ENCODE measurements around the gene TERB1. TPM values are rescaled to one million over a fixed set of nuclear protein-coding genes. Genes with fewer than 3 reads are reported as not detected.
A peak's percentile ranks its signal among the peaks of the same experiment; 100 is the strongest.

The TERB1 gene
- total and polyA plus RNA-seq, 2 of the 13 experiments (the other 11 are each of a cell fraction or from before 2014, with no cell fraction given), result not detected

GRCh38 chr16:66751303-66751991, 49.9 kb downstream of the TERB1 start, which contains the start of gene DYNC1LI2 (continued):
- TF ChIP-seq ZBTB40 (IDR thresholded peaks at IDR 0.05) (no peak), ZBTB40 (CRISPR knock-in tag; IDR thresholded peaks at IDR 0.05) (no peak; the same call in 1 of the 2 replicates), KMT2A (CRISPR knock-in tag; IDR thresholded peaks at IDR 0.05) (peak; percentile 51), ZNF24 (IDR thresholded peaks at IDR 0.05) (no peak), ZNF207 (IDR thresholded peaks at IDR 0.05; ENCODE audit: borderline replicate concordance) (no peak), ZNF598 (CRISPR knock-in tag; IDR thresholded peaks at IDR 0.05; ENCODE audit: borderline replicate concordance) (no peak), TSC22D2 (CRISPR knock-in tag; IDR thresholded peaks at IDR 0.05; ENCODE audit: borderline replicate concordance) (no peak), TAF15 (IDR thresholded peaks at IDR 0.05; ENCODE audit: low read depth, low read length, poor library complexity, severe bottlenecking) (no peak), PRDM4 (CRISPR knock-in tag; IDR thresholded peaks at IDR 0.05; ENCODE audit: borderline replicate concordance) (no peak), JUN (CRISPR knock-in tag; IDR thresholded peaks at IDR 0.05) (no peak), HNF1B (CRISPR knock-in tag; IDR thresholded peaks at IDR 0.05) (0 out of 2 replicates have a peak, but pooled peaks have one; percentile 6), SIX4 (CRISPR knock-in tag; IDR thresholded peaks at IDR 0.05) (no peak), KLF15 (CRISPR knock-in tag; IDR thresholded peaks at IDR 0.05; ENCODE audit: borderline replicate concordance) (no peak), ZNF205 (CRISPR knock-in tag; IDR thresholded peaks at IDR 0.05) (no peak), IKZF1 (IDR thresholded peaks at IDR 0.05) (no peak)
